Left kidney (tissue), 8 donors: Measurements from ENCODE around the gene RIIAD1. TPM values are rescaled to one million over a fixed set of nuclear protein-coding genes. Genes with fewer than 3 reads are reported as not detected.
"Not testable (repeated sequence)": the region's sequence is repeated elsewhere in the genome, so short reads cannot be mapped to it uniquely, and the experiment has no call there.

Experiments
- DNase-seq: peaks from one replicate; pipeline ENCODE4 v3.0.0-alpha.2; 2013
- long read RNA-seq, 8 donors: transcript quantifications; one replicate each; lab custom pipeline, GENCODE V29; 2026
- polyA plus RNA-seq: library from polyadenylated mRNA; unstranded; fragments of 120-200 nt; gene quantifications from one replicate; pipeline ENCODE4 v1.2.1, GENCODE V29; 2013; ENCODE audit not compliant: insufficient read length

Gene RIIAD1, protein sequence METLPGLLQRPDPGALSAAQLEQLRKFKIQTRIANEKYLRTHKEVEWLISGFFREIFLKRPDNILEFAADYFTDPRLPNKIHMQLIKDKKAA
- 0.43 TPM for polyA plus RNA-seq
- long read RNA-seq, donor 1: 0 reads
- long read RNA-seq, donor 2: 0 reads
- long read RNA-seq, donor 3: 0 reads
- long read RNA-seq, donor 4: 0 reads
- long read RNA-seq, donor 5: 0 reads
- long read RNA-seq, donor 6: 0 reads
- long read RNA-seq, donor 7: 0 reads
- long read RNA-seq, donor 8: 0 reads

DNA sequence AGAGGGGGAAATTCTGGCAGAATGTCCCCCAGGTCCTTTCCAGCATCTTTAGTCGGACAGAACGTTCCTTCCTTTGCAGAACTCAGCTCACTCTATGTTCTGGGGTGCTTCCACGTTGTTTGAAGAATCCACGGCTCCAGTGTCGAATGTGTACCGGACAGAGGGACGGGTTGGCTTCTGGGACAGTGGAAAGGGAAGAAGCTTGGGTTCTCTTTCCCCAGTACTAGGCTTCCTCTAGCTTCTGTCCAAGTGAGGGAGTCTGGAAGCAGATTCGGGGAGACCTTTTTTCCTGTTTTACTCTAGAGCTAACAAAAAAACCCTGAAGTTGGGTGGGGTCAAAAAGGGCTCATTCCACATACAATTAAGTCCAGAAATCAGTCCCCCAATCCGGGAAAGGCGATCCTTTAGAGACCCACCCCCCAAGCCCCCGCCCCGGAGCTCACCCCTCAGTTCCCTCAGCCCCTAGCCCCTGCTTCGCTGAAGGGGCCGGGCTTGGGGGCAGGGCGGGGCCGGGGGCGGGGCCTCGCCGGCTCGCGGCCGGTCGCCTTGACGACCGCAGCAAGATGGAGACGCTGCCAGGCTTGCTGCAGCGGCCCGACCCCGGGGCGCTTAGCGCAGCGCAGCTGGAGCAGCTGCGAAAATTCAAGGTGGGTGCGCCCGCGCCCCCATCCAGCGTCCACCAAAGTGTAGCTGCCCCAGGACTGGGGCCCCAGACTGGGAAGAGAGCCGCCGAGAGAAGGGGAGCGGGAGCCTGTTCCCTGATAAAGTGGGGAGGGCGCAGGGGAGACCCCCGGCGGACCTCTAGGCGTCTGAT, at the start of gene RIIAD1:
TSS of gene RIIAD1 (plus strand) at position 549 of the 814 bp plus-strand sequence. CDS start at position 564, 15 bp downstream.
- no peak for DNase-seq

DNA sequence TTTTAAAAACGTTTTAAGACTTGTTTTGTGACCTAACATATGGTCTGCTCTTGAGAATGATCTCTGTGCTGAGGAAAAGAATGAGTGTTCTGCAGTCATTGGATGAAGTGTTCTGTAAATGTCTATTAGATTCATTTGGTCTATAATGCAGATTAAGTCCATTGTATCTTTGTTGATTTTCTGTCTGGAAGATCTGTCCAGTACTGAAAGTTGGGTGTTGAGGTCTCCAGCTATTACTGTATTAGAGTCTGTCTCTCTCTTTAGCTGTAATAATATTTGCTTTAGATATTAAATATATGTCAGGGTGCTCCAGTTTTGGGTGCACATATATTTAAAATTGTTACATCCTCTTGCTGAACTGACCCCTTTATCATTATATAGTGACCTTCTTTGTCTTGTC, 47.9 kb upstream of the RIIAD1 start:
- no peak for DNase-seq

DNA sequence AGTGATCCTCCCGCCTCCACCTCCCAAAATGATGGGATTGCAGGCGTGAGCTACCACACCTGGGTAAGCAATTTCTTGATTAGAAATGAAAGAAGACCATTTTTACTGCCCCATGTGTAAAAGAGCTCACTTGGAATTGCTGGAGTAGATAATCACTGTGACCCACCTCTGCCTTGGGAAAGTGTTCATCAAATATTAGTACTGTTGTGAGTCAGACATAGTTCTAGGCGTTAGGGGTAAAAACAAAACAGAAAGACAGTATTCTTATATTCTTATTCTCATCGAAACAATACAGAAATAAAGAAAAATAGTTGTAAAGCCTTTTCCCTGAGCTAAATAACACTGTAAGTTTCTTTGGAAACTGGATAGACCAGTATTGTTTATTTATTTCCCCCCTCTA, 40.9 kb upstream of the RIIAD1 start:
- DNase-seq: no peak

DNA sequence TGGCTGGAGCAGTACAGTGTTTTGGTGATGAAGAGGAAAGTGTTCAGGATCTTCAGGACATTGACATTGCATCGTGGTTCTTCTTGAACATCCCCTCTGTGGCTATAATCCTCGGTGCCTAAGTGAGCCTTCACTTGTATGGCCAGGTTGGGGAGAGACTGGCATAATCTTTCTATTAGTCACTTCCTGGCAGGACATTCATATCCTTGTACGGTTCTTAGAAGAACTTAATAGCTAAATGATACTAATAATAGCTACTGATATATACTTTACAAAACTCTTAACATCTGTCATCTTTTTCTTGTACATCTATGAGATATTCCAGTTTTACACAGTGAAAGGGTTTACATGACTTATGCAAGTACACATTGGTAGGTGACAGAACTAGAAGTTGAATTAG, 40.5 kb upstream of the RIIAD1 start:
- DNase-seq: no peak

DNA sequence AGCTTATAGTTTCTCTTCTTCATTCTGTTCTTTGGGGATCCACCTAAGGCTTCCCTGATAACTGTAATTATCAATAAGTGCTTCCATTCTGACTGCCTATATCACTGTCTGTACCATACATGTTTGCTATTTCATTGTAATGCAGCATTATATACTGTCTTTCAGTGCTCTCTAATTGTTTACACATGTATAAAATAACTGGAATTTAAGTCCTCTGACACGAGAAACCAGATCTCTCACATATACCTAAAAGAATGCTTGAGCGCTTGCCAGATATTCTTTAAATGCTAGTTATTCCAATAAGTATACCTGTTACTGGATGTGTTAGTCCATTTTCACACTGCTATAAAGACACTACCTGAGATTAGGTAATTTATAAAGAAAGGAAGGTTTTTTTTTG, 39.4 kb upstream of the RIIAD1 start:
- DNase-seq: no peak

DNA sequence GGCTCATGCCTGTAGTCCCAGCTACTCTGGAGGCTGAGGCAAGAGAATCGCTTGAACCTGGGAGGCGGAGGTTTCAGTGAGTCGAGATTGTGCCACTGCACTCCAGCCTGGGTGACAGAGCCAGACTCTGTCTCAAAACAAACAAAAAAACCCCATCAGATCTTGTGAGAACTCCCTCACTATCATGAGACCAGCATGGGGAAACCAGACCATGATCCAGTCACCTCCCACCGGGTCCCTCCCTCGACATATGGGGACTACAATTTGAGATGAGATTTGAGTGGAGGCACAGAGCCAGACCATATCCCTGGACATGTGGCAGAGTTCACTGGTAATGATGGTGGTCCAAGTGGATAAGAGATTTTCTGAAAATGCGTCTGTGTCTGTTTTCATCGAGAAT, 38.4 kb upstream of the RIIAD1 start:
- not testable (repeated sequence) for DNase-seq

DNA sequence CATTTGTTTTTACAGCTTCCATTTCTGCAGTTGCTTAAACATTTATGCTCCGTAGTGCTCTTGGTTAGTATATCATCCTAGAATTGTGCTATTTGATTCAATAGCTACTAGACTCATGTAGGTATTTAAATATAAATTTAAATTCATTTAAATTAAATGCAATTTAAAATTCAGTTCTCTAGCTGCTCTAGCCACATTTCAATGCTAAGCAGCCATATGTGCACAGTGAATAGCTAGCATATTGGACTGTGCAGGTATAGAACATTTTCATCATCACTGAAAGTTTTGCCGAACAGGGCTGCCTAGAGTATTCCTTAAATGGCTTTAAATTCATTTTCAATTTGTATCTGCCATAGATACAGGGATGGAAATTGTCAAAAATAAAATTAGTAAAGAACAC, 37.2 kb upstream of the RIIAD1 start:
- no peak for DNase-seq

DNA sequence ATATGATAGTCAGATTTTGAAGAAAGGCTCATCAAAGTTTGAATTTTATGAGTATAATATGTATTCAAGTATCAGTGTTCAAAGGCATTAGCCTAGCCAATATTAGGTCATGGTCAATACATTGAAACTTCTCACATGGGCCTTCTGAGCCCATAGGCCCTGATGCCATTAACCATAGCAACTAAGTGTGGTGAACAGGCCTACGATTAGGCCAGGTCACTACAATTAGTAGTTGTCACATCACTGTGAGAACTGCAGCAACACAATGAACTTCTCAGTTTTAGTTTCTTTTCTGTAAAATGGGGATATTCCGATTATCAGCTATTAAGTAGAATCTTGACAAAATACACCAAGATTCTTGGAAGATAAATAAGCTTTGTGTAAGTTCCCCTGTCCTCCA, 34.8 kb upstream of the RIIAD1 start:
- DNase-seq: no peak

DNA sequence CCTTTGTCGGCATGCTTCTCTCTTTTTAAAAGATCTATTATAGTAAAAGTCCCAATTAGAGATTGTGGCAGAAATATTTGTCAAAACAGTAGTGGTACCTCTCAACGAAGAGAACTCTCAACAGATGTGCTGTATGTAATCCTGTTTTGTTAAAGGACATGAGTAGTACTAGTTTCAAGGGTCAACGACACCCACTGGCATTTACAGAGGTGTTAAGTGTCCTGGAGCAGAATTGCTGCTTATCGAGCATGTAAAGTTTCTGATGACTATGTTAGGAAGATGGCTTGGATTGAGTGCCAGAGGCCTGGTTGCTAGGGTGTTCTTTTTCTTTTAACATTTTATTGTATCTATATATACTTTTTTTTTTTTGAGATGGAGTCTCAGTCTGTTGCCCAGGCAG, 31.8 kb upstream of the RIIAD1 start:
- DNase-seq: no peak

DNA sequence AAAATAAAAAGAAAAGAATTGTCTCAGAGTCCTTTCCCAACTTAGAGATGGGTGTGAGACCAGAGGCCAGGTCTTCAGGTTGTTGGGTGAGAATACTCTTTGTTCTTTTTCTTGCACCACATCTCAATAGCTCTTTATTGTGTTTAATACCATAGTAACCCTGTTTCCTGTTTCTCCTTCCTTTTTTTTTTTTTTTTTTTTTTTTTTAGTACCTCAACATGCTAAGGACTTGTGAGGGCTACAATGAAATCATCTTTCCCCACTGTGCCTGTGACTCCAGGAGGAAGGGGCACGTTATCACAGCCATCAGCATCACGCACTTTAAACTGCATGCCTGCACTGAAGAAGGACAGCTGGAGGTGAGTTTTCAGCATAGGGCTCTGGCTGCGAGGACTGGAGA, 29.1 kb upstream of the RIIAD1 start:
- DNase-seq: no peak

DNA sequence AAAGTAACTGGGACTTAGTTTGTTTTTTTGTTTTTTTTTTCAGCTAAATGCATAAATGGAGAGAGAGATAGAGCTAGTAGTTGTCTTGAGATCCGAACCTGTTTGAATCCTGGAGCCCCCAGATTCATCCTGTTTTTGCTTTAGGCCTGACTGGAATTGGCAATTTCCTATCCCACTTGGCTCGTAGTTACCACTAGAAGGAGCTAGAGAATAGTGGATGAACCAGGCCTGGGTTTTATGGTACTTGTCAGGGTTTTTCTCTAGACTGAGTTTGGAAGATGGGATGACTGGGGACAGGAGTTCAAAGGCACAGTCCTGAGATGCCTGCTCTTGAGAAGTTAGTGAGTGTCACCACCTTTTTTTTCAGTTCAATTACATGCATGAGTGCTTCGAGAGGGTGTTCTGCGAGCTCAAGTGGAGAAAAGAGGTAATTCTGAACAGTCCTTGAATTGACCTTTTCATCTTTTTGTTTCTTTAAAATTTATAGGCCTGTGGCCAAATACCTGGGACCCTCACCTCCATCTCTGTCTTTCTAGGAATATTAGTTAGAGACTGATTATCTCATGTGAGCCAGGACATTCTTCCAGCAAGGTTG, 28.2 kb upstream of the RIIAD1 start:
- no peak for DNase-seq

DNA sequence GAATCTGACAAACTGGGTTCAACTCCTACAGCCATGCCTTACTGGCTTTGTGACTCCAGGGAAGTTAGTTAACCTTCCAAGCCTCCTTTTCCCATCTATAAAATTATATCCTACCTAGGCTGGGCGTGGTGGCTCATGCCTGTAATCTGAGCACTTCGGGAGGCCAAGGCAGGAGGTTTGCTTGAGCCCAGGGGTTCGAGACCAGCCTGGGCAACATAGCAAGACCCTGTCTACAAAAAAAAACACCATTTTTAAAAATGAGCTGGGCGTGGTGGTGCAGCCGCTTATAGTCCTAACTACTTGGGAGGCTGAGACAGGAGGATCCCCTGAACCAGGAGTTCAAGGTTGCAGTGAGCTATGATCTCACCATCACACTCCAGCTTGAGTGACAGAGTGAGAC, 19.8 kb upstream of the RIIAD1 start:
- no peak for DNase-seq

DNA sequence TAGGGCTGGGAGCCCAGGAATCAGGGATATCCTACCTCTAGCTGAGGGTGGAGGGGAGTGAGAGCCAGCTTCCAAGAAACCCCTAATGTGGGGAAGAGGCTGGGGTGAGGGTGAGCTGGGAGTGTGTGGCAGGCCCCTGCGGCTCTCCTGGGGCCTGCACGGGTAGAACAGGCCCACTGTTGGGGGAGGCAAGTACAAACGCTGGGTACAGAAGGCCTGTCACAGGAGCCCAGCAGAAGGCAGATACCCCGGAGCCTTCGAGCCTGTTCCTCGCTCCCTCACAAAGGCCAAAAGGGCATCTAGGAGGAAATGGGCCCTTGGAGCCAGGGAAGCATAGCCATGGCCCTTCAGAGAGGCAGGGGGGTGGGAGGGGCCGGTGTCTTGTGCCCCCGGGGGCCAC, 18.4 kb upstream of the RIIAD1 start:
- DNase-seq: no peak

DNA sequence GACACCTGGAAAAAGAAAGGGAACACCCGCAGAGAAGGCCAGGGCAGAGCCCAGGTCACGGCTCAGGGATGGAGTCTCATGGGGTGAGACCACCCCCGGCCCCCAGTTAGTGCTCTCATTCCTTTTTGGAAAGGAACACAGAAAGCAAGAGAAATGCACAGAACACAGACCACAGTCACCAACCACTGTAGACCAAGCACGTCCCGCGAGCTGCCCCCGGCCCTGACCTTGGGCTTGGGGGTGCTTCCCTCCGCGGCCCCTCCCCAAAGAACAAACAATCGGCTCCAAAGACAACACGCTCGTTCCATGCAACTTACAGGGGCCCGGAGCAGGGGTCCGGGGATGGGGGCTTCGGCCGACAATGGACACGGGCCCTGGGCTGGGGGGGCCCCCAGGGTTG, 17.5 kb upstream of the RIIAD1 start:
- DNase-seq: no peak

DNA sequence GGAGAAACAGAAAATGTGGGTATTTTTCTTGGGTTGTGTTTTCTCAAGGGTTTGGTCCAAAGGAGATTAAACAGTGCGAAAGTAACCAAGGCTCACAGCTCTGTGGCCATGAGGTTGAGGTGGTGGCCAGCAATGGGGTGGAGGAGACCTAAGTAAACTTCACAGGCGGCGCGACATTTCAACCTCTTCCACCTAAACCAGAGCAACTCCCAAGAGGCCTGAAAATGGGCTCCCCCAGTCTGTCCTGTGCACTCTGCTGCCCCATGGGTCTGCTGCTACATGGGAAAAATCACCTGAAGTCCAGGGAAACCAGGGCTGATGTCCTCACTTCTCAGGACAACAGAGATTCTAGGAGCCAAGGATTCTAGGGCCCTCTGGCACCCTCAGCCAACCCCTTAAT, 17.1 kb upstream of the RIIAD1 start:
- no peak for DNase-seq

DNA sequence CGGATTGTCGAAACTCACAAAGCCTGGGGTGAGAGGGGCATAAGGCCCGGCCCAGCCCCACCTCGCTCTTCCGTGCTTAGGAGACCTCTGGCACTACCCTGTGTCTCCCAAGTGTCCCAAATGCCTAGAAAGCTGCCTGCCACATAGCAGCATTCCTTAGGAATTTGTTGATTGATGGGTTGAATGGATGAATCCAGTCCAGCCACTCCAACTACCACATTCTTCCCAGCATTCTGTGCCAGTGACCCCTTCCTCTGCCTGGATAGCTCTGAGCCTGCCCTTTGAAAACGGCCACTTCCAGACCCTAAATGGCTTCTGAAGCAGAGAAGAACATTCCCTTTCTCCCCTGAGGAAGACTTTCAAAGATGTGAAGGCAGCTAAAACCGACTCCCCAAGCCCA, 16.2 kb upstream of the RIIAD1 start:
- no peak for DNase-seq

DNA sequence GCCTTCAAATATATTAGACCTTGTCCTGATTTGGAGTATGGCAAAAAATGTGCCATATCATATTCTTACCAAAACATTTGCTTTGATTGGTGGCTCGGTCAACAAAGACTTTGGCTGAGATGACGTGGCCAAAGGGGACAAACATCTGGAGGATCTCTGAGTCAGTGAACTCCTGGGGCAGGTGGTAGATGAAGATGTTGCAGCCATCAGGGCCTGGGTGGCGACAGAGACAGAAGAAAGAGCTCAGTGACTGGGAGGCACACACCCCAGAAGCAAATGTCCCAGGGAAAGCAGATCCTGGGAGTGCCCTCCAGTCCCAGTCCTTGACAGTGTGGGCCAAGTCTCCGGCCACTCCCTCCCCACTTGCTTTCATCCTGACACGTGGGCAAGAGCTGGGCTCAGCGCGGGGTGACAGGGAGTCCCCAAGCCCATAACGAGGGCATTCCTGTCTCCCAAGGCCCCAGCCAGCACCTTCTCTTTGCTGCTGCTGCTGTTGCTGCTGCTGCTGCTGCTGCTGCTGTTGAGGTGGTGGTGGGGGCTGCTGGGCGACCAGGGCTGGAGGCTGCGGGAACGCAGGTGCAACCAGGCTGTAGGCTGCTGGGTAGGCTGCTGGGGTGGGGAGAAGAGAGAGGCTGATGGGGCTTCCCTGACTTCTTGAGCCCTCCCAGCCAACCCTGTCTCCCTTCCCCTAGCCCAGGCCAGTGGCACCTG, 15.4 kb upstream of the RIIAD1 start:
- DNase-seq: no peak

DNA sequence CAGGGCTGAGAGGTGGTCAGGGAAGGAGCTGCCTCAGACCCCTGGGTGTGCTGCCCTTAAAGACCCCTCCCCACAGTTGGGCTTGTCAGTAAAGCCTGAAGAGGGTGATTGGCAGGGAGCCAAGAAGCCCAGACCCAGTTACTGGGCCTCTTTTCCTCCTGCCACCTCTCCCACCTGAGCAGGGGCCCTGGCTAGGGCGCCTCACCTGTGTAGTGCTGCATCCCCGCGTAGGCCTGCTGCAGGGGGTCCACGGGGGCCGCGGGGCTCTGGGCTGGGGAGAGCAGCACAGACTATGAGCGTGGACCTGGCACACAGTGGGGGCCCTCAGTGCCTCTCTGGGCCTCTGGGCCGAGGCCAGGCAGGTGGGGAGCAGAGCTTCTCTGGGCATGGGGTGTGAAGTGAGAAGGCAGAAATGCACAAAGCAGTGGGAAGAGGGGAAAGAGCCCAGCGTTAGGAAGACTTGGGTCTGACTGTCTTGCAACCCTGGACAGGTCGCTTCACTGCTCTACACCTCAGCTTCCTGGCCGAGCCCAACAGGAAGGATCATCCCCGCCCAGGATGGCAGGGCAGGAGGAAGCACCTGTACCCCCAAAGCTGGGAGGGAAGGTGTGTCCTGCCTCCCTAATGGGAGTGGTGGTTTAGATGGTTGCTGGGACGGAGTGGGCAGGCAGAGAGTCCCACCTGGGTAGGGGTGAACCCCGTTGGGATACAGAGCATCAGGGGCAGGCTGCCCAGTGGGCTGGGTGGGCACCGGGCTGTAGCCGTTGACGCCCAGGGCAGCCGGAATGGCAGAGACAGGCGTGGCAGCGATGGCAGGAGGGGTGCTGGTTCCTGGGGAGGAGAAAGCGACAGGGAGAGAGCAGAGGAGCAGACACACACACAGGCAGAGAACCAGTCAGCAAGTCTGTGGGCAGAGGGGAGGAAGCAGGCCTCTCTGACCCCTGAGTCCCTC, 14.6 kb upstream of the RIIAD1 start:
- DNase-seq: no peak

DNA sequence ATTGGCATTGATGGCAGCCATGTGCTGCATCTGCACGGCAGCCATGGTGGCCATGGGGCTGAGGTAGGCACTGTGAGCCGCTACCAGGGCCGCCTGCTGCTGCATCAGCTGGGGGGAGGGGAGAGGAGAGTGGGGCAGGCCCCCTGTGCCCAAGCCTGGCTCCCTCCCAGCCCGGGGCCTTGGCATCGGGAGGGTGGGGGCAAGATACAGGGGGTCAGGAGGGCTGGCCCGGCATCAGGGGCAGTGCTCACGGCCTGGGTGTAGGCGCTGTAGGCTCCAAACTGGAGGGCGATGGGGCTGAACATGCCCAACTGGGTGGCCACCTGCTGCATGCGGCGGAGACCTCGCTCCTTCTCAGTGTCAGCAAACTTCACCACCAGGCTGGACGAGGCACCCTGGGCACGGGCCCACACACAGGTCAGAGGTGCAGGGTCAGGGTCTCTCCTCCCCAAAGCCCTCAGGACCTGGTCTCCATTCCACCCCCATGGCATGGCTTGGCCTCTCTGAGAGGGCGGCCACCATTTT, 13.7 kb upstream of the RIIAD1 start:
- no peak for DNase-seq

DNA sequence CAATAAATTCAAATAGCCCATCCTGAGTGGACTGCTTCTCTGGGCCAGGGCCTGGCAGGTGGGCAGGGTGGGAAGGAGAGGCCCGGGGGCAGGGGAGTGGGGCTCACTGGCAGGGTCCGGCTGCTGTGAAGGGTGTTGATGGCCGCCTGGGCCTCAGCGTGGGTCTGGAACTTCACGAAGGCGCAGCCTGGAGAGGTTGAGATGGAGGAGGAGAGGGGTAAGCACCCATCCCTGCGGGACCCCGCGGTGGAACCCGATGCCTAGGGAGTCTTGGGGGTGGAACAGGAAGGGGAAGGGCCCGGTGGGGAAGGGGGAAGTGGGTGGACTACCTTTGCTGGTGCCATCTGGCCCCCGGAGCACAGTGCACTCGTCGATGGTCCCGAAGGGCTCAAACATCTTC, 12.4 kb upstream of the RIIAD1 start:
- no peak for DNase-seq

DNA sequence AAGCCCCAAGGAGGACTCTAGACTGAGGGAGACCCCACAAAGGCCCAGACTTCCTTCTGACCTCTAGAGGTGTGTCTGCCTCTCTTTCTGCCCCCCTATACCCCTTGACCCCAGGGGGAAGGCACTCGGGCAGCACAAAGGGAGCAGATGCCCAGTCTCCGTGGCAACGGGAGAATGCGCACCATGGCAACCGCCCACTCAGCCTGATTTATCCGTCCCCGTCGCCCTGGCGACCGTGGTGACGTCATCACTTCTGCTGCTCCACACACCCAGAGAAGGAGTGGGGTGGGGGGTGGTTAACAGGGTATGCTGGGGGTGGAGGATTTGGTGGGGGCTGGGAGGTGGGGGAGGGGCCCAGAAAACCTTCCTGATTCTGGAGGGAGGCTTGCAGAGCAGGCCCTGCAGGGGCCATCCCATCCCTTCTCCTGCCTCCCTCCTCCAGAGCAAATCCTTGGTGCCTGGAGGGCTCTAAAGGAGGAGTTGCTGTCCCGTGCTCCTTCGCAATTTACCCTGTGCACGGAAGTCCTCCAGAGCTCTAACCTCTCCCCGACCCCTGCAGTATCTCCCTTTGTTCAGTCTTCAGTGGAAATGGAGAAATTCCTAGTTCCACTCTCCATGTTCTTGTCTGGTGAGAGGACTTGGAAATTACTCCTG, 11.0 kb upstream of the RIIAD1 start:
- DNase-seq: no peak
